ENCODE data around the gene RPS3.

The RPS3 gene

GRCh38 chr11:75421035-75421602, 21.8 kb downstream of the RPS3 start:
- peak; percentile 91 for DNase-seq

GRCh38 chr11:75421902-75422247, 22.6 kb downstream of the RPS3 start:
- peak; percentile 72 for DNase-seq

DNA sequence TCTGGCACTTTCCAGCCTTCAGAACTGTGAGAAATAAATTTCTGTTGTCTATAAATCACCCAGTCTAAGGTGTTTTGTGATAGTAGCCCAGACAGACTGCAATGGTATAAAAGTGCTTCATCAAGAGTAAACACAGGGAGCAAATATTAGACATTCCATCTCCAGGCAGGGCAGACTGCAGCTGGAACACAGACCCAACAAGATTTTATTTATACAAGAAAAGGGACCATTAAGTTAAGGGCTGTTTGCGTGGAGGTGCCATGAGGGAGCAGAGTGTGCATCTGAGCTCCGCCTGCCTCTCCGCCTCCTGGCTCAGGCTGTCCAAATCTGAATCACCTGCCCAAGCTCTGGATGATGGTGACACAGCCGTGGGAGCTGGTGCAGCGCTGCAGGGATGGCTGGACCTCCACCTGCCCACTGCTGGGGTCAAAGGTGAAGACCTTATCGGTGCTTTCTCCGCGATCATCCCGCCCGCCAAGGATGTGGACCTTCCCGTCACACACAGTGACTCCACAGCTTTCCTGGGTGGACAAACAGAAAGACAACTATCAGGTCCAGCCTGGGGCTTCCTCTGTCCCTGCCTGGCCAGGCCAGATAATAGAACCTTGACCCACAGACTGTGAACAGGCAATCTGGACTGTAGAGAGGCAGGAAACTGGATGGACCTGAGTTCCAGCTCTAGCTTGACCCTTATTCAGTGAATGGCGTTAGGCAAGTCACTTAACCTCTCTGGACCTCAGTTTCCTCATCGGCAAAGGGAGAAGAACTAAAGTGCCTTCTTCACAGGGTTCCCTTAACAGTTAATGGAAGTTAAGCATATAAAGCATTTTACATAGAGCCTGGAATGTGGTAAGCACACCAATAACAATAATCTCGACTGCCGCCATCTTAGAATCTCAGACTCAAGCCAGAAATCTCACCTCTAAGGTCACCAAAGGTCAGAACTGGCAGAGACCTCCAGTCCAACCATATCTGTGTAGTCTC, 23.2 kb downstream of the RPS3 start:
- DNase-seq: no peak

DNA sequence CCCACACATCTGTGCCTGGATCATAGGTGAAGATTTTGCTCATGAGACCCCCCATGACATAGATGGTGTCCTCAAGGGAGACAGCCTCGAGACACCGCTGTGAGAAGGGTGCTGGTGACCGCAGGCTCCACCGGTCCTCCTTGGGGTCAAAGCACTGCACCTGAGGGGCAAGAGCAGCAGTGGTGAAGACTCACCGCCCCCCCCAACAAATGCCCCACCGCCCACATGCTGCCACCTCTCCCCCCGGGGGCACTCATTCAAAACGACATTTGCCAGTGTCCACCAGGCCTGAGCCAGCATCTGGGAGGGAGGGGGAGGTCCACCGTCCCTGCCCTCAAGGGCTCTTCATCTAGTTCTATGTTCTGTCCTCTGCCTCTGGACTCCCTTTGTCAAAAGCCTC, 24.4 kb downstream of the RPS3 start:
- DNase-seq: no peak

GRCh38 chr11:75424396-75424795, 25.1 kb downstream of the RPS3 start:
- peak; percentile 13 for DNase-seq

GRCh38 chr11:75425422-75425821, 26.1 kb downstream of the RPS3 start:
- DNase-seq: peak; percentile 22

- no peak for DNase-seq
These were observed 27.4 kb downstream of the RPS3 start for GRCh38 chr11:75426720-75427086.

DNA sequence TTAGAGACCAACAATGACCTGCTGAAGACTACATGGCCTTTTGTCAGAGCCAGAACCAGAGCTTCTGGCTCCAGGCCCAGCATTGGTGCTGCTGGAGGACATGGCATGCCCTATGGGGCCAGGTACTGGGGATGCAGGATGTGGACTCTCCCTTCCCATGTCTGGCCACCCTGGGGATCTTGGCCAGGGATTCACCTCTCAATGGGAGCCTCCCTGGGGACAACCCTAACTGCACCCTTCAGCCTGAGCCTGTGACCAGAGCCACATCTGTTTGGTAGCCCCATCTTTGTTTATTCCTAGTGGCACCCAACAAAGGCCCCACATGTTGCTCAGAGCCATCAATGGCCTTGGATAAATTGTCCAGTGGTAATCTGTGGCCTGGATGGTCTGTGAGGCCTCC, 27.9 kb downstream of the RPS3 start:
- no peak for DNase-seq

- DNase-seq: peak; percentile 78
These were observed 29.0 kb downstream of the RPS3 start for GRCh38 chr11:75428281-75428724.

DNA sequence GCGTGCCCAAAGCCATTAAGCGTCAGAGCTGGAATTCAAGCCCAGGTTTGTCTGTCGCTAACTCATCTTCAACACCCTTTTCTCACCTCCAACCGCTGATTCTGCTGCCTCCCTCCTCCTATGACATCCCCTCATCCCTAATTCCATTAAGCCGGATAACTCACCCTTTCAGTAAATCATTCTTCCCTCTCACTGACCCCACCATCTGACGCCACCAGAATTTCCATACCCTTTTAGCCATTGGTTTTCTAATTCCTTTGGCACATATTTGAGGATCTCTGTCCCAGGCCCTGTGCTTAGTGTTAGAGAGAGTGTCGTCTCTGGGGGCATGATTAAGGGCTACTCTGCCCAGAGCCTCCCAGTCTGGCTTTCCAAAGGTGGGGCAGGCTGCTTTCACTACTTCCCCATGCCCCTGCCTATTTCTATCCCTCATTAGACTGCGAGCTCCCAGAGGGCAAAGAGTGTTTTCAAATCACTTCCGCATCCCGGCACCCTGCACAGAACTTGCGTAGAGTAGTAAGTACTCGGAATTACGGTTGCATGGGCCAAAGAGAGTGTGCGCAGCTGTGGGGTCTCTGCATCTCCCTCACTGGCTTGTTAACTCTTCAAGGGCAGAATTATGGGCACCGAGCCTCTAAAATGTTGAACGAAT, 29.8 kb downstream of the RPS3 start:
- peak; percentile 95 for DNase-seq

DNA sequence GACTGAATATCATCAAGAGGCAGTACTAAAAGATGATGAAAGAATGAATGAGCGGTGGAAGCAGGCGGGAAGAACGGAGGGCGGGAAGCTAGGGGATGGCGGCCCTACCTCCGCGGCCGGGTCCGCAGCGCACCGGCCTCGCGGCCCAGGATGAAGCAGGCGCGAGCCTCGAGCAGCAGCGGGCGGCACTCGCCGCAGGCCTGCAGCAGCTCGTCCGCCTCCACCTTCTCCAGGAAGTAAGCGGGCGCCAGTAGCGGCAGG, 30.3 kb downstream of the RPS3 start:
- no peak for DNase-seq

DNA sequence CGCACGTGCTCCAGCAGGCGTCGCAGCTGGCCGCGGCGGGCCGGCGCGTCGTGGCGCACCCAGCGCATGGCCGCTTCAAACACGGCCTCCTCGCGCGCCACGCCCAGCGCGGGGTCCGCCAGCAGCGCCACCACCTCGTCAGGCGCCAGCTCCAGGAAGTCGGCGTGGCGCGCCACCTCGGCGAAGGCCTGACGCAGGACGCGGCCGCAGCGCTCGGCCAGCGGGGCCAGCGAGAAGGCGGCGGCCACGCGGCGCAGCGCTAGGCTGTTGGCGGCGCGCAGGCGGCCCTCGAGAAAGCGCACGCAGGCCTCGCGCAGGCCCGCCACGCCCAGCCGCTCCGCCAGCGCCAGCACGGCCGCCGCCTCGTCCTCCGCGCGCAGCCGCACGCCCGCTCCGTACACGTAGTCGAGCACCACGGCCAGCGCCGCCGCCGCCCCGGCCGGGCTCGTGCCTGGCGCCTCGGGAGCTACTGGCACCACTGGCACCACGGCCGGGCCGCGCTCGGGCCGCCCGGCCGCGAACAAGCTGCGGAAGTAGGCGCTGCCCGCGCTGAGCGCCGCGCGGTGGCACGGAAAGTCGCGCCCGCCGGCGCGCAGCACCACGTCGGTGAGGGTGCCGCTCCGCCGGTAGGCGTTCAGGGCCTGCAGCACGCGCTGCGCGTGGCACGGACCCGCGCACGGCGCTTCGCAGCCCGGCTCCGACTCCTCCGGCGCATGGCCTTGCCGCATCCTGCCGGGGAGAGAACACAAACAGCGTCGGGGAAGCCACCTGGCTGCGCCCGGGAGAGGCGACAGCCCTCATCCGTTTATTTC, 30.8 kb downstream of the RPS3 start:
- no peak for DNase-seq

DNA sequence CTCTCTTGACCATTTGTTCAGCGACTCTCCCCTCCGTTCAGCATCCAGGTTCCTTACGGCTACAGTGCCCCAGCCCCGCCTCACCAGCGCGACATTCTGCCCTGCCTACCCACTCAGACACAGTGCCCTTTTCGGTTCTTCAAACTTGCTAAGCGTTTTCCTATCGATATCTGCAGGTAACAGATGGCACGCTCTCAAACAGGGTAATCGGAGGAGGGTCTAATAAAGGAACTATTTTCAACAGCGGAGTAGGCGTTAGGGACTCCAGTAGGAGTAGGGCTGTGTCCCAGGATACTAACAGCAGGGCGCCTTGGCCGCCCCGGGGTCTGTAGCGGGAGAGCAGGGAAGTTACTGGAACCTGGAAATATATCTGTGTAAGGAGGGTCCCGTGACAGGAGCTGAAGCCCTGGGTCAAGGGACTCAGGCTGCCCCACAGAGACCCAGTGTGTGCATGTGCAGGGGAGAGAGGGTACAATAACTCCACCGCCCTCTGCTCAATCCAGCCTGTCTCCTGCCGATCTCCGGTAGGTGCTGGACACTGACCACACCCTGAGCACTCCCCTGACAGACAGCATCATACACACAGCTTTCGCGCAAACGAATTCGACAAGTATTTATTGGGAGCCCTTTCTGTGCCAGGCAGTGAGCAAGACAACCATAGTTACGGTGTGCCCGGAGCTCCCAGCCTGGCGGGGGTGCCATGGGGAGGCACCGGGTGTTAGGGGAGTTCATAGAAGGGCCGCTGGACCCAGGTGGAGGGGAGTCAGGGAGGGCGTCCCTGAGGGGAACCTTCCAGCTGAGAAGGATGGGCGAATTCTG, 31.6 kb downstream of the RPS3 start:
- DNase-seq: peak; percentile 71

DNA sequence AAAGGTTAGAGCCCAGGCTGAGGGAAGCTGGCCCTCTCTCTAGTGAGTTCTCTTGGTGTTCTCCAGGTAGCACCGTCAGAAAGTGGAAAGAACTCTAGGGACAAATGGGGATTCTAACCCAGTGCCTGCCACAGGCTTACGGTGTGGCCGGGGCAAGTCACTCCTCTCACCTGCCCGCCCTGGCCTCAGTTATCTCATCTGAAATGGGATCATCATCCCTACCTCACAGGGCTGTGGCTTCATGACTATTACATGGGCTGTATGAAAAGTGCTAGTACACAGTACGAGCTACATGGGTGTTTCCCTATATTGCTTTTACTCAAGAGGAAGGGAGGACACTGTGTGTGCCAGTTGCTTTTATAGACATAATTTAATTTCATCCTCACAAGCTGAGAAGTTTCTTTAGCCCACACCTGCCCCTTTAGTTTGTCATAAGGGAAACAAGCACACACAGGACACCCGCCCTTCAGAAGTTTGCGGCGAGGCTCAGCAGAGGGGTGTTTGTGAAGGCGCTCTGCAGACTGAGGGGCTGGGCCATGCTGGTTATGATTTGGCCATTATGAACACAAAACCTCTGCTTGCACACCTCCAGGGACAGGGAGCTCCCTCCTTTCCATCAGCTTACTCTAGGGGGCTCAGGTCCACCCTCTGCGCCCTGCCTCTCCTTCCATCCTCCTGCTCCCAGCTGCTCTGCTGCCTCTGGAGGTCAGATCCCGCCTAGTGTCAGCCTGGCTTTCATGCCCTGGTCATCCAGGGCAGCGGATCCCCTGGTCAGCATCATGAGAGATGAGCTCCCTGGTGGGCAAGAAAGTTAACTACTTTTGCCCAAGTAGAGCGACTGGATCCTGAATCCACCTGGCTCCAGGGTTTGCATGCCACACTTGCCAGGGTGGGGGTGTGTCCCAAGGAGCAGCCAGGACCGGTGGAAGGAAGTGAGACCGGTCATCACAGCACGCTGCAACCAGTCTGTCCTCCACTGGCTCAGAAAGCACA, 32.5 kb downstream of the RPS3 start:
- DNase-seq: no peak

- DNase-seq: no peak
These were observed 33.6 kb downstream of the RPS3 start, which contains the start of gene KLHL35 for GRCh38 chr11:75432911-75433321. Gene KLHL35, minus strand, starts transcription at chr11:75433203. Its CDS starts 2,574 bp downstream, at chr11:75430629.

DNA sequence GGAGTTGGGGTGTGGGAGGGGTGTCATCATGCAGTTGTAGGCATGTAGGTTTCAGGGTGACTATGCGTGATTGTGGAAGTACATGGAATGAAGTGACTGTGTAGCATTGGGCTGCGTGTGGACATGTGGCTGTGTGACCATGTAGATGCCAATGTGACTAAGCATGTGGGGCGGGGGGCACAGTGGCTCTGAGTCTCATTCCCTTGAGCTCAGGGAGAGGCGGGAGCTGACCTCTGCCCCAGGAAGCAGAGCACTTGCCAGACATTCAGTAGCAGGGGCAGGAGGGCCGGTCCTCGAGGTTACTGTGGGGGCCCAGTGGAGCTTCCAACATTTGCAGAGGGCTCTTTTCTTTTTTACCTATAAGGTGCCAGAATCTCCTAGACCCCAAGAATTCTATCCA, 34.1 kb downstream of the RPS3 start:
- DNase-seq: no peak

GRCh38 chr11:75434051-75434450, 34.7 kb downstream of the RPS3 start:
- no peak for DNase-seq

DNA sequence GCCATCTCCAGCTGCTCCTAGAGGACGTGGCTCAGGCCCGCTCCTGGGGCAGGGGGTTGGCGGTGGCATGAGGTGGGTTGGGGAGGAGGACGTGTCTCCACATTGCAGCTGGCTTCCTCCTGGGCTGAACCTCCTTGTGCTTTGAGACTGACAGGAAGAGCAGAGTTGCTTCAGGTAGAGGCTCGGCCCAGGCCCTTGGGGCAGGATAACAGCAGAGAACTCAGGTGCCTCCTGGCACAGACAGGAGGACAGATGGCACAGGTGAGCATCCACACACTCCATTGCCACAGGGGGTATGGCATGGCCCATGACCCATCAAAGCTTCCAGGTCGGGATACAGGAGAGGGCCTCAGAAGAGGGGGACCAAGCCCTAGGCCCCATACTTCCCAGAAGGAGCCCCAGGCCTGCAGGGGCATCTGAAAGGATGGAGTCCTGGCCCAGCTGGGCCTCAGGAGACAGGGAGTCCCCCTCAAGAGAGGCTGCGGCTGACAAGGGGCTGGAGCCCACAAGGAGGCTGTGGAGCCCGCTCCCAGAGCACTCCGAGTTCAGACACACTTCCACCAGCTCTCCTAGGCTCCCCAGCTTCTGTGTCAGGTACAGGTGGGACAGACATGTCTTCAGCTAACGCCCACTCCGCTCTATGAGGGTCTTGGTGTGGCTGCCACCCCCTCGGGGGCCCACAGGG, 35.7 kb downstream of the RPS3 start:
- no peak for DNase-seq

DNA sequence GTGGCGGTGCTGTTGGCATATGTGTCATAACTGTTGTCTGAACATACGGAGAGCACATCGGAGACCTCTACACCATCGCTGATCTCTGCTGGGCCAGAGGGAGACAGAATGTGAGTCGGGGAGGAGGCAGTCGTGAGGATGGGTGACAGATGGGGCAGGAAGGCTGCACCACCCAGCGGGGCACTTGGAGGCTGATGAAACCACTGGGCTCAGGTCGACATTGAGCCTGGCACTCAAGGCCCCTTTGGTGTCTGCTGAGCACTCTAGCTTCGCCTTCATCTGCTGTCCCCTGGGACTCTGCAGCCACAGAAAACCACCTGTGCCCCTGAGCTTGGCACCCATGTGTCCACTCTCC, 36.2 kb downstream of the RPS3 start:
- peak; percentile 10 for DNase-seq

- no peak for DNase-seq
These were observed 37.5 kb downstream of the RPS3 start for GRCh38 chr11:75436806-75437205.

Measured in NCI-H82 (cell line).